Esophagus (tissue), 2 donors: ENCODE results near the gene MYO18B. TPM values are rescaled to one million over a fixed set of nuclear protein-coding genes. Genes with fewer than 3 reads are reported as not detected.

ENCODE experiments used
- H3K27ac ChIP-seq, 2 donors: one replicate each; pipeline ENCODE4 v1.5.1; 2013; ENCODE audit warnings: low read depth in 2 of 2, mild to moderate bottlenecking in 2 of 2, inconsistent platforms in 1 of 2, low read length in 1 of 2, moderate library complexity in 1 of 2
- H3K27me3 ChIP-seq, 2 donors: one replicate each; pipeline ENCODE4 v1.6.1; 2013; ENCODE audit warnings: low read length in 2 of 2, control low read depth in 1 of 2, mild to moderate bottlenecking in 1 of 2; ENCODE audit not compliant: insufficient read depth in 2 of 2, control insufficient read depth in 1 of 2
- H3K36me3 ChIP-seq, 2 donors: one replicate each; pipeline ENCODE4 v1.6.1; 2013; ENCODE audit warnings: low read length in 1 of 2; ENCODE audit not compliant: control insufficient read depth in 2 of 2, insufficient read depth in 2 of 2
- H3K4me1 ChIP-seq, 2 donors: one replicate each; pipeline ENCODE4 v1.6.1; 2013; ENCODE audit warnings: low read length in 1 of 2; ENCODE audit not compliant: control insufficient read depth in 2 of 2, insufficient read depth in 2 of 2
- H3K4me3 ChIP-seq, 2 donors: one replicate each; pipeline ENCODE4 v1.5.1; 2013; ENCODE audit warnings: low read length in 2 of 2, mild to moderate bottlenecking in 2 of 2, low read depth in 1 of 2, moderate library complexity in 1 of 2
- H3K9me3 ChIP-seq, 2 donors: one replicate each; pipeline ENCODE4 v1.6.1; 2013; ENCODE audit warnings: mild to moderate bottlenecking in 2 of 2, low read depth in 1 of 2, low read length in 1 of 2, moderate library complexity in 1 of 2; ENCODE audit not compliant: control insufficient read depth in 2 of 2, insufficient read depth in 1 of 2
- WGBS, 2 donors: extraction: QIAGEN DNeasy Blood & Tissue Kit; methylation state at CpG; one replicate each; pipeline ENCODE4 v1.1.7; 2013; 5-methylcytosine and 5-hydroxymethylcytosine counted together
- polyA plus RNA-seq, 2 donors: library from polyadenylated mRNA; stranded (reverse); fragments of 200-250 nt; gene quantifications; one replicate each; pipeline ENCODE4 v1.2.3, GENCODE V29; 2013
- donor health status: healthy with polysubstance abuse.
- donor health status: Bipolar disorder and iron deficiency.

Gene MYO18B
- polyA plus RNA-seq, 2 donors, result 0.29 to 0.31 TPM

DNA sequence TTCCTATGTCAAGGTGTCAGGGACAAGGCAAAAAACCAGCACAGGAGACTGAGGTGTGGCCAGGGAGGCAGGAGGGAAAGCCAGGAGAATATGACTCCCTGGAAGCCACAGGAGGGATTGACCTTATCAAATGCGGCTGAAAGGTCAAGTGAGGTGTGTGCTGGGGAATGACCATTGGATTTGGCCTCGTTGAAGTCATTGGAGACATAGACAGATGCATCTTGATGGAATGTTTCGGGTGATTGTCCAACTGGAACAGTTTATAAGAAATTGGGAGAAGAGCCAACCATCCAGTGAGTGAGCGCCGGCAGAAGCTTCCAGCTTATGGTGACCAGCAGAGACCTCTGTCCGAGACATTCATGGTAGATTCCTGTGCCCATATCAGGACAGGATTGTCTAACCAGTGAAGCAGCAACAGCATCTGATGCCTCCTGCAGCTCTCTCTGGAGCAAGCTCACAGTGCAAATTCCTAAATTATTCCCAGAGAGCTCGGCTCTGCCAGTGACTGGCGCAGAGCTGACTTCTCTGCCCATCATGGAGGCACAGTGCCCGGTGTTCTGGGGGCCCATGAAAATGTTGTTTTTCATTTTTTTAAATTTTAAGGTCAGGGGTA lies 95.4 kb downstream of the MYO18B start:
- H3K36me3 ChIP-seq, result no peaks in the 10 kb centered on the region
- no peaks in the 10 kb centered on the region for H3K9me3 ChIP-seq
- H3K4me3 ChIP-seq, result no peak overlapping the region
- no peaks in the 10 kb centered on the region for H3K27me3 ChIP-seq
- no peak overlapping the region for H3K27ac ChIP-seq
- WGBS, 2 donors, result 78 to 80% methylated on average over 9 of the region's 9 CpGs
- no peaks in the 10 kb centered on the region for H3K4me1 ChIP-seq

DNA sequence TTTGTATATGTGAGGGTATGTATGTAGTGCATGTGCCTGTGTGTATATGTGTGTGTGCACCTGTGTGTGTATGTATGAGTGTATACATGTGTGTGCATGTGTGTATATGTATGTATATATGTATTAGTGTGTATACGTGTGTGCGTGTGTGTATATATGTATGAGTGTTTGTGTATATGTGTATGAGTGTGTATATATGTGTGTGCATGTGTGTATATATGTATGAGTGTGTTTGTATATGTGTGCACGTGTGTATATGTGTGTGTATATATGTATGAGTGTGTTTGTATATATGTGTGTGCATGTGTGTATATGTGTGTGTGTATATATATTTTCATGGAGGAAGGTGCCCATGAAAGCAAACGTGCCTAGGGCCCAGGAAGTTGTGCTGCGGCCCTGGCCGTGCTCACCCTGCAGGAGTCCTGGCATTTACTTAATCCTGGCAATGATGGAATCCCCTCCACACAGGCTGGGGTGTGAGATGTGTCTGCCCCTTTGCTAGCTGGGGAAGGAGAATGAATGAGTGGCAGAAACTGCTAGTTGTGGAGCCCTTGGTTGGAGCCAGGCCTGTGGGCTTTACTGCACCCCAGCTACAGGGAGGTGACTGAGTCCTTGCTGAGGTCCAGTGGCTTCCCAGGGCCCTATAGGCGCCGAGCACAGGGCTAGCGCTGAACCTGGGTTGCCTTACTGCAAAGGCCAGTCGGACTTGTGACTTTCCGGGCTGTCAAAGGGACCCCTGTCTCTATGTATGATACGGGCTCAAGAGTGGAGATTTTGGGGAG lies 97.2 kb downstream of the MYO18B start:
- Histone ChIP-seq H3K4me3 (no peak overlapping the region), H3K9me3 (no peaks in the 10 kb centered on the region), H3K36me3 (no peaks in the 10 kb centered on the region), H3K27me3 (no peaks in the 10 kb centered on the region), H3K4me1 (no peaks in the 10 kb centered on the region), H3K27ac (no peak overlapping the region)
- 78 to 87% methylated on average over 12 of the region's 12 CpGs for WGBS, 2 donors

DNA sequence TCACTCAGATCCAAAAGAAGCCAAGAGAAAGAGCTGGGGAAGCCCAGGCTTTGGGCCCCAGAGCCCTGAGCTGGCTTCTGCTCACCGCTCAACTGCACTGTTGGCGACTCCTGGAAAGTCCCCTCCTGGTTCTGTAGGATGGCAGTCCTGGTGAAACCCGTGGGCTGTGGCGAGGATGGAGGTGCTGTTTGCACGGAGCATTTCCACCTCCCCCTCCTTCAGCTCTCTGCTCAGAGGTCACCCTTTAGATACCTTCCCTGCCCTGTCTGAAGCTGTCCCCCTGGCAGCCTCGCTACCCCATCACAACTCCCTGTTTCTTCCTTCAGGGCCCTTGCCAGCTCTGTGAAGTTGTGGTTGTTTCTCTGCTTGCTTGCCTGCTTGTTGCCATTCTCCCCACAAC lies 97.8 kb downstream of the MYO18B start:
- 72 to 73% methylated on average over 6 of the region's 6 CpGs for WGBS, 2 donors
- H3K4me3 ChIP-seq, result no peak overlapping the region
- H3K9me3 ChIP-seq, result no peaks in the 10 kb centered on the region
- H3K36me3 ChIP-seq, result no peaks in the 10 kb centered on the region
- no peak overlapping the region for H3K27ac ChIP-seq
- no peaks in the 10 kb centered on the region for H3K27me3 ChIP-seq
- no peaks in the 10 kb centered on the region for H3K4me1 ChIP-seq

DNA sequence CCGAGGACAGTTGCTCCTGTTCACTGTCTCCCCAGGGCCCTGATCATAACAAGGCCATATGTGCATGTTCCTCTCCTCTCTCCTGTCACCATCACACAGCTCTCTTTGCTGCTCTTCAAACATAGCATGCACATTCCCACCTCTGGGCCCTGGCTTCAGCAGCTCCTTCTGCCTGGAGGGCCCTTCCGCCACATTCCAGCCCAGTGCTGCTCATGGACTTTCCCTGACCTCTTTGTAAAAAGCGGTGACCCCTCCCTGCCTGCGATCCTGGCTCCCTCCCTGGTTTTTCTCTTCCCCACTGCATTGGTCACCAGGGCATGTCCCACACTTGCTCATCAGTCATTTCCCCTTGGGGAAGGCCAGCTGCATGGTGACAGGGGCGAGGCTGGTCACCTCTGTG lies 98.2 kb downstream of the MYO18B start:
- Histone ChIP-seq H3K36me3 (no peaks in the 10 kb centered on the region), H3K4me1 (no peaks in the 10 kb centered on the region), H3K9me3 (no peaks in the 10 kb centered on the region), H3K27ac (no peak overlapping the region), H3K4me3 (no peak overlapping the region), H3K27me3 (no peaks in the 10 kb centered on the region)
- WGBS, 2 donors, result 71% methylated on average over 5 of the region's 5 CpGs

DNA sequence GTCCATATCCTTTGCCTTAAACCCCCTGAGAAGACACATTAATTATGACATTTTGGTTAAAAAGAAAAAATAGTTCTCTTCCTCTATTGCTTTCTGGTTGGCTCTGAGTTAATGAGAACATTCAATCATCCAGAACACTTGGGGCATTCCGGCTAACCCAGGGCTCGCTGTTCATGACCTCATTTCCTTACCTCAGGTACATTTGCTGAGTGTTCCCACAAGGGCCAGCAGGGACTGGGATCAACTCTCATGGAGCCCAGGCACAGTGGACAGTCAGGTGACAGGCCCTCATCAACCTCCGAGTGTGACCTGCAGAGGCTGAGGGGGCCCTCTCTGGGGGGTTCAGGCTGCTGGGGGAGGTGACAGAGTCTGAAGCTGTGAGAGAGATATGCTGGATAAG lies 98.9 kb downstream of the MYO18B start:
- Histone ChIP-seq H3K27ac (no peak overlapping the region), H3K4me3 (no peak overlapping the region), H3K4me1 (no peaks in the 10 kb centered on the region), H3K9me3 (no peaks in the 10 kb centered on the region), H3K36me3 (no peaks in the 10 kb centered on the region), H3K27me3 (no peaks in the 10 kb centered on the region)
- 57 to 64% methylated on average over 3 of the region's 3 CpGs for WGBS, 2 donors

DNA sequence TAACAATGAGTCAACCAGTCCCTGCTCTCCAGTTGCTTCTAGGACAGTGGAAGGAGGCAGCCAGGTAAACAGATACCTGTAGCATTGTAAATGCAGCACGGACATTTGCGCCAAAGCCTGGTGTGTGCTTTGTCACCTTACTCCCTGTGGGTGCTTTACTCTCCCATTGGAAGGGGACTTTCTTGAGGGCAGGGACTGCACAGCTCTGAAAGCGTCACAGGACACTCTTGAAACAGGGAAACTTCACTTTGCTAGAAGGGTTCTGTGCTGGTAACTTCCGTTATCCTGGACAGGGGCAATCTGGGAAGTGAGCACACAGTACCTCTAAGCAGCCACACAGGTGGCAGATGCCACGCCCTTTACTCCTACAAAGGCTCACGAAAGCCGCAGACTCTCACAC lies 99.8 kb downstream of the MYO18B start:
- Histone ChIP-seq H3K4me3 (no peak overlapping the region), H3K27ac (no peak overlapping the region), H3K9me3 (no peaks in the 10 kb centered on the region), H3K36me3 (no peaks in the 10 kb centered on the region), H3K4me1 (no peaks in the 10 kb centered on the region), H3K27me3 (no peaks in the 10 kb centered on the region)
- 46 to 56% methylated on average over 7 of the region's 7 CpGs for WGBS, 2 donors

DNA sequence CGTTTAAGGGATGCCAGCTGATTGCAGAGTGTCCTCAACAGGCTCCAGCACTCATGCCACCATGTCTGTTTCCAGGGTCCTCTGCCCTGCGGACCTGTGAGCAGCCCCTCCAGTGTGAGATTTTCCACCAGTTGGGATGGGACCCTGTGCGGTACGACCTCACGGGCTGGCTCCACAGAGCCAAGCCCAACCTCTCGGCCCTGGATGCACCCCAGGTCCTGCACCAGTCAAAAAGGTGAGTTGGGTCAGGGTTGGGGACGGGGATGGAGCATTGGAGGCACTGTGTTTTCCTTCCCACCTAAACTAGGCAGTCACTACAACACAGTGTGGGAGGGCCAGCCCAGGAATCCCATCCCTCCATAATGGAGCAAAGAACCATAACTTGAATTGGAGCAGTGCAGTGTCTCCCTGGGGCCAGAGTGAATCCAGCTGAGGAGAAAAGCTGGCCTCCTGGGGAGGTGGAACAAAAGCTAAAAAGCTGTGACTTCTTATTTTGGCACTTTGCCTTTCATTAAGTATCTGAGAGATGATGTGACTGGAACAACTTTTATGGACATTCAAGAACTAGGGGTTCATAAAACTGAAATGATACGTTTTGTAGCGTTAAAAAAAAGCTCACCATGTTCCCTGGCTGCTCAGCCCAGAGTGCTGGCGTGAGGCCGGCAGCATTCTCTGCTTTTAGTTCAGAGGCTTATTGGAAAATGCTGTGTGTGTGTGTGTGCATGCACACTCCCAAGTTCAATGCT lies 101.8 kb downstream of the MYO18B start:
- no peaks in the 10 kb centered on the region for H3K36me3 ChIP-seq
- no peak overlapping the region for H3K4me3 ChIP-seq
- WGBS, 2 donors, result 77 to 78% methylated on average over 11 of the region's 11 CpGs
- H3K9me3 ChIP-seq, result no peaks in the 10 kb centered on the region
- no peak overlapping the region for H3K27ac ChIP-seq
- no peaks in the 10 kb centered on the region for H3K4me1 ChIP-seq
- H3K27me3 ChIP-seq, result no peaks in the 10 kb centered on the region

DNA sequence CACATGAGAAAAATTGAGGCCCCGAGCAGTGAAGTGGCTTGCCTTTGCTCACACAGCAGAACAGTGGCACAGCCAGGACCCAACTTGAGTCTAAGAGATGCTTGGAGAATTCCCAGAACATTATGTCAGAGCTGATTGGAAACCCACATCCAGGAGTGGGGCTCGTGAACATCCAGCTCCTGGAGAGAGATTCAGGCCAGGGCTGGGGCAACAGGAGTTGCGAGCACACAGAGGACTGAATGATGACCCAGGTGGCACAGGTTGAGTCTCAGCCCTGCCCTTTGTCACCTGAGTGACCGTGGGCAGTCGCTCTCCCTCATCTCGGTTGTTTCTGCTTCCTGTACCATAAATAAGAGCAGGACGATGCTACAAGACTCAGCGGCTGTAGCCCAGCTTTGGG lies 102.6 kb downstream of the MYO18B start:
- no peak overlapping the region for H3K4me3 ChIP-seq
- H3K27me3 ChIP-seq, result no peaks in the 10 kb centered on the region
- no peaks in the 10 kb centered on the region for H3K9me3 ChIP-seq
- 79 to 81% methylated on average over 8 of the region's 8 CpGs for WGBS, 2 donors
- H3K36me3 ChIP-seq, result no peaks in the 10 kb centered on the region
- H3K4me1 ChIP-seq, result no peaks in the 10 kb centered on the region
- no peak overlapping the region for H3K27ac ChIP-seq

DNA sequence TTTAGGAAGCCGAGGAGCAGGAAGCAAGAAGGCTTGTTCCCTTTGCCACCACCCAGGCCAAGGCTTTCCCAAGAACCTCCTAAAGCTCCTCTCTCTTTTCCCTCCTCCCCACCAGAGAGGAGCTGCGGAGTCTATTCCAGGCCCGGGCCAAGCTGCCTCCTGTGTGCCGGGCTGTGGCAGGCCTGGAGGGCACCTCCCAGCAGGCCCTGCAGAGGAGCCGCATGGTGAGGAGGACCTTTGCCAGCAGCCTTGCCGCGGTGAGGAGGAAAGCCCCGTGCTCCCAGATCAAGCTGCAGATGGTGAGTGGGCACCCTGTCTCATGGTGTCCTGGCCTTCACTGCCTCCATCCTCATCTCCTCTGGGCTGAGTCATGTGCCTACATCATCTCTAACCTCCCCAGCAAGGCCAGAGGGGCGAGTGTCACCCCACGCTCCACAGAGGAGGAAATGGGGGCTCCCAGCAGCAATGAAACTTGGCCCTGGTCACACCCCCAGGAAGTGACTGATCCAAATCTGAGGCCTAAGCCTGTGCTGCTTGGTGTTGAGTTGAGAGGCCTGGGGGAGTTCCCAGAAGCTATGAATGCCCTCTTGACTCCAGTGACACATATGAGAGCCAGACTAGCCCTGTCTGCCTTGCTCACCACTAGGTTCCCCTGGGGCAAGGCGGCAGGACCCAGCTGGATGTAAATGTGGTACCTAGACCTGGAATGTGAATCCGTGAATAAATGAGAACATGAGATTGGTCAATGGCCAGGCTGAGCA lies 104.2 kb downstream of the MYO18B start:
- Histone ChIP-seq H3K4me3 (no peak overlapping the region), H3K27me3 (no peaks in the 10 kb centered on the region), H3K9me3 (no peaks in the 10 kb centered on the region), H3K27ac (no peak overlapping the region), H3K4me1 (no peaks in the 10 kb centered on the region), H3K36me3 (no peaks in the 10 kb centered on the region)
- WGBS, 2 donors, result 63 to 68% methylated on average over 11 to 12 of the region's 12 CpGs
